Breast epithelium (tissue), 4 donors: ENCODE data around the gene SLC29A2. TPM values are rescaled to one million over a fixed set of nuclear protein-coding genes. Genes with fewer than 3 reads are reported as not detected.
A peak's percentile ranks its signal among the peaks of the same experiment; 100 is the strongest.
"Not testable (repeated sequence)": the region's sequence is repeated elsewhere in the genome, so short reads cannot be mapped to it uniquely, and the experiment has no call there.

ENCODE experiments used
- DNase-seq, 2 donors: peaks; one replicate each; pipeline ENCODE4 v3.0.0-alpha.2; 2019; ENCODE audit warnings: low spot score in 2 of 2
- H3K27ac ChIP-seq, 2 donors: fragments of 200-600 bp; sonication (generic) in 1 of 2; one replicate each; pipeline ENCODE4 v1.5.1; 2016 to 2019; ENCODE audit warnings: mild to moderate bottlenecking in 1 of 2
- H3K27me3 ChIP-seq, 2 donors: fragments of 200-600 bp; sonication (generic) in 1 of 2; one replicate each; pipeline versions ENCODE4 v1.5.1 to v1.6.0; 2017 to 2019; ENCODE audit warnings: control low read depth in 1 of 2, mild to moderate bottlenecking in 1 of 2
- H3K36me3 ChIP-seq: fragments of 200-600 bp; one replicate; pipeline ENCODE4 v1.5.1; 2019
- H3K4me1 ChIP-seq, 2 donors: fragments of 200-600 bp; sonication (generic); one replicate each; pipeline ENCODE4 v1.5.1; 2016 to 2019; ENCODE audit warnings: control low read depth in 1 of 2
- H3K4me3 ChIP-seq, 3 donors: fragments of 200-600 bp; sonication (generic); 1 replicate in 2 of 3; 2 replicates in 1 of 3; pipeline ENCODE4 v1.5.1; 2016 to 2019; ENCODE audit warnings: mild to moderate bottlenecking in 3 of 3, moderate library complexity in 2 of 3
- H3K9me3 ChIP-seq, 2 donors: fragments of 200-600 bp; sonication (generic) in 1 of 2; one replicate each; pipeline ENCODE4 v1.5.1; 2016 to 2019; ENCODE audit warnings: control low read depth in 1 of 2
- POLR2A ChIP-seq: fragments of 450-650 bp; IDR thresholded peaks from one replicate; pipeline ENCODE4 v1.6.1; 2016; ENCODE audit warnings: antibody characterized with exemption, mild to moderate bottlenecking, moderate library complexity
- POLR2AphosphoS5 ChIP-seq, 3 donors: sonication (generic); formaldehyde crosslinking; IDR thresholded peaks; one replicate each; pipeline ENCODE4 v1.6.1; 2017; ENCODE audit warnings: antibody characterized with exemption in 3 of 3
- intact Hi-C: fragments of 100-400 bp; cut with DNase I; formaldehyde crosslinking; loops from one replicate; pipeline ENCODE4 v1.15.1; 2023; ENCODE audit warnings: low total_unique reads
- total RNA-seq, 3 donors: library from RNA; depleted of rRNA; stranded (reverse); fragments of >200 nt; gene quantifications; one replicate each; pipeline ENCODE4 v1.1.0, GENCODE V29; 2016
- TF ChIP-seq, protein P1 (sequence below), 3 donors: fragments of 450-650 bp; IDR thresholded peaks; one replicate each; pipeline ENCODE4 v1.5.1; 2016 to 2017; ENCODE audit warnings: antibody characterized with exemption in 3 of 3, mild to moderate bottlenecking in 3 of 3, moderate library complexity in 3 of 3

SLC29A2 gene
- total RNA-seq, 3 donors from 2014 or later: 4.9 to 7.5 (median 6.4) TPM

DNA sequence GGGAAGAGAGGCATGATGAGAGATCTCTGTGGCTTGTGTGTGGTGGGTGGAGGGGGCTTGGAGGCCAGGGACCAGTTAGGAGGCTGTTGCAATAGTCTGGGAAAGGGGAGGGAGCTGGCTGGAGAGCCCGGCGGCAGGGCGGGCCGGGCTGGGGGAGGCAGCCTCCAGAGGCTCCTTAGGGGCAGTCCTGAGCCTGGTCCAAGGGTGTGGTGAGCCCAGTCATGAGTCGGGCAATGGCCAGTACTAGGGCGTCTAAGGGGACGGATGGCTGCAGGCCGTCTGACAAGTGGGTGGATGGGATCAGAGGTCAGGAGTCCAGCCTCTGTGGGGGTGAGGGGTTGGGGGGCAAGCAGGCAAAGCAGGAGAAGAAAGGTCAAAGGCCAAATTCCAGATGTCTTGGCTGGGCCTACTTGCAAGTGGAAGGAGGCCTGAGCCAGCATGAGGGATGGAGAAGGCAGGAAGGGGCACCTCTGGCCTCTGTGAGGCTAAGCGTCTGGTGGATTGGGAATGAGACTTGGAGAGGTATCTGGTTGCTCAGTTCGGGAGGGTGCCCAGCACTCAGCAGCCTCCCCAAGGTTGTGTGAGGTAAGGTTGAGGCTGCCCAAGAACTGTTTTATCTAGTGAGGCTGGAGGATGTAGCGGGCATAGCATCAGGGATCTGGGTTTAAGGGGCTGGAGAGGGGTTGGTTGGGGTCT is 48.7 kb downstream of the SLC29A2 start:
- Histone ChIP-seq H3K9me3 (no peaks in the 10 kb centered on the region), H3K36me3 (no peaks in the 10 kb centered on the region), H3K27me3 (no peaks in the 10 kb centered on the region), H3K4me1 (peaks cover 6 to 11% of the 10 kb centered on the region in 2 donors), H3K27ac (peak overlapping the region in 1 of 2 donors; percentile 75), H3K4me3 (no peak overlapping the region)
- intact Hi-C loops: no loop called here
- TF ChIP-seq POLR2A: no peak
- TF ChIP-seq, protein P1, sequence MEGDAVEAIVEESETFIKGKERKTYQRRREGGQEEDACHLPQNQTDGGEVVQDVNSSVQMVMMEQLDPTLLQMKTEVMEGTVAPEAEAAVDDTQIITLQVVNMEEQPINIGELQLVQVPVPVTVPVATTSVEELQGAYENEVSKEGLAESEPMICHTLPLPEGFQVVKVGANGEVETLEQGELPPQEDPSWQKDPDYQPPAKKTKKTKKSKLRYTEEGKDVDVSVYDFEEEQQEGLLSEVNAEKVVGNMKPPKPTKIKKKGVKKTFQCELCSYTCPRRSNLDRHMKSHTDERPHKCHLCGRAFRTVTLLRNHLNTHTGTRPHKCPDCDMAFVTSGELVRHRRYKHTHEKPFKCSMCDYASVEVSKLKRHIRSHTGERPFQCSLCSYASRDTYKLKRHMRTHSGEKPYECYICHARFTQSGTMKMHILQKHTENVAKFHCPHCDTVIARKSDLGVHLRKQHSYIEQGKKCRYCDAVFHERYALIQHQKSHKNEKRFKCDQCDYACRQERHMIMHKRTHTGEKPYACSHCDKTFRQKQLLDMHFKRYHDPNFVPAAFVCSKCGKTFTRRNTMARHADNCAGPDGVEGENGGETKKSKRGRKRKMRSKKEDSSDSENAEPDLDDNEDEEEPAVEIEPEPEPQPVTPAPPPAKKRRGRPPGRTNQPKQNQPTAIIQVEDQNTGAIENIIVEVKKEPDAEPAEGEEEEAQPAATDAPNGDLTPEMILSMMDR (IDR thresholded peaks at IDR 0.05): no peak
- TF ChIP-seq POLR2AphosphoS5 (IDR thresholded peaks at IDR 0.05): peak in 1 of 3 donors; percentile 27
- no peak for DNase-seq

DNA sequence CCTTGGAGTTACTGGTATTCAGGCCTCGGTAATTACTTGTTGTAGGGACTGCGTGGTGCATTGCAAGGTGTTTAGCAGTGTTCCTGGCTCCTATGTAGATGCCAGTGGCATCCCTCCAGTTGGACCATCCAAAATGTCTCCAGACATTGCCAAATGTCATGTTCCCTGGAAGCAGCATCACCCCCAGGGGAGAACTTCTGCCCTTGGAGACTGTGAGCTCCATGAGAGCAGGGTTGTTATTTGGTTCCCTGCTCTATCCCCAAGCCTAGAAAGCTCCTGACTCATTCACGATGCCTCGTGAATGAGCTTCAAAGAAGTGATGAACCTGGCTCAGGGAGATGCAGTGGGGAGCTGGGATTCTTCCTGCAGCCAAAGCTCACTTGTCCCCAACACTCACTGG is 50.0 kb downstream of the SLC29A2 start:
- H3K9me3 ChIP-seq: no peaks in the 10 kb centered on the region
- no peaks in the 10 kb centered on the region for H3K36me3 ChIP-seq
- DNase-seq: no peak
- H3K4me3 ChIP-seq: no peak overlapping the region
- H3K4me1 ChIP-seq: peaks cover 11 to 14% of the 10 kb centered on the region in 2 donors
- peaks cover 0 to 1% of the 10 kb centered on the region in 2 donors for H3K27me3 ChIP-seq
- intact Hi-C loops: no loop called here
- peak overlapping the region in 1 of 2 donors; percentile 75 for H3K27ac ChIP-seq
- TF ChIP-seq, protein P1 (IDR thresholded peaks at IDR 0.05): no peak
- TF ChIP-seq POLR2A: no peak

DNA sequence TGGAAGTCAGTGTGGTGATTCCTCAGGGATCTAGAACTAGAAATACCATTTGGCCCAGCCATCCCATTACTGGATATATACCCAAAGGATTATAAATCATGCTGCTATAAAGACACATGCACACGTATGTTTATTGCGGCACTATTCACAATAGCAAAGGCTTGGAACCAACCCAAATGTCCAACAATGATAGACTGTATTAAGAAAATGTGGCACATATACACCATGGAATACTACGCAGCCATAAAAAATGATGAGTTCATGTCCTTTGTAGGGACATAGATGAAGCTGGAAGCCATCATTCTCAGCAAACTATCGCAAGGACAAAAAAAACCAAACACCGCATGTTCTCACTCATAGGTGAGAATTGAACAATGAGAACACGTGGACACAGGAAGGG is 50.8 kb downstream of the SLC29A2 start:
- H3K27me3 ChIP-seq, H3K36me3 ChIP-seq, H3K4me3 ChIP-seq, H3K27ac ChIP-seq, intact Hi-C loops, H3K9me3 ChIP-seq, DNase-seq: not testable (repeated sequence)
- peaks cover 11 to 14% of the 10 kb centered on the region in 2 donors for H3K4me1 ChIP-seq

DNA sequence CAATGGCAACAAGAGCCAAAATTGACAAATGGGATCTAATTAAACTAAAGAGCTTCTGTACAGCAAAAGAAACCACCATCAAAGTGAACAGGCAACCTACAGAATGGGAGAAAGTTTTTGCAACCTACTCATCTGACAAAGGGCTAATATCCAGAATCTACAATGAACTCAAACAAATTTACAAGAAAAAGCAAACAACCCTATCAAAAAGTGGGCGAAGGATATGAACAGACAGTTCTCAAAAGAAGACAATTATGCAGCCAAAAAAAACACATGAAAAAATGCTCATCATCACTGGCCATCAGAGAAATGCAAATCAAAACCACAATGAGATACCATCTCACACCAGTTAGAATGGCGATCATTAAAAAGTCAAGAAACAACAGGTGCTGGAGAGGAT is 51.3 kb downstream of the SLC29A2 start:
- intact Hi-C loops, DNase-seq, H3K36me3 ChIP-seq, H3K27ac ChIP-seq, H3K27me3 ChIP-seq, H3K9me3 ChIP-seq, H3K4me3 ChIP-seq: not testable (repeated sequence)
- H3K4me1 ChIP-seq: peaks cover 11 to 14% of the 10 kb centered on the region in 2 donors

GRCh38 chr11:66318600-66318970 is 53.0 kb downstream of the SLC29A2 start:
- TF ChIP-seq POLR2AphosphoS5 (IDR thresholded peaks at IDR 0.05) (no peak), POLR2A (no peak)
- TF ChIP-seq, protein P1 (IDR thresholded peaks at IDR 0.05): no peak
- no peaks in the 10 kb centered on the region for H3K9me3 ChIP-seq
- no peaks in the 10 kb centered on the region for H3K36me3 ChIP-seq
- no peak overlapping the region for H3K4me3 ChIP-seq
- DNase-seq: no peak
- intact Hi-C loops: no loop called here
- H3K27me3 ChIP-seq: peaks cover 3% of the 10 kb centered on the region in 2 donors
- peak overlapping the region; percentile 33 to 95 for H3K27ac ChIP-seq
- peaks cover 13 to 14% of the 10 kb centered on the region in 2 donors for H3K4me1 ChIP-seq

DNA sequence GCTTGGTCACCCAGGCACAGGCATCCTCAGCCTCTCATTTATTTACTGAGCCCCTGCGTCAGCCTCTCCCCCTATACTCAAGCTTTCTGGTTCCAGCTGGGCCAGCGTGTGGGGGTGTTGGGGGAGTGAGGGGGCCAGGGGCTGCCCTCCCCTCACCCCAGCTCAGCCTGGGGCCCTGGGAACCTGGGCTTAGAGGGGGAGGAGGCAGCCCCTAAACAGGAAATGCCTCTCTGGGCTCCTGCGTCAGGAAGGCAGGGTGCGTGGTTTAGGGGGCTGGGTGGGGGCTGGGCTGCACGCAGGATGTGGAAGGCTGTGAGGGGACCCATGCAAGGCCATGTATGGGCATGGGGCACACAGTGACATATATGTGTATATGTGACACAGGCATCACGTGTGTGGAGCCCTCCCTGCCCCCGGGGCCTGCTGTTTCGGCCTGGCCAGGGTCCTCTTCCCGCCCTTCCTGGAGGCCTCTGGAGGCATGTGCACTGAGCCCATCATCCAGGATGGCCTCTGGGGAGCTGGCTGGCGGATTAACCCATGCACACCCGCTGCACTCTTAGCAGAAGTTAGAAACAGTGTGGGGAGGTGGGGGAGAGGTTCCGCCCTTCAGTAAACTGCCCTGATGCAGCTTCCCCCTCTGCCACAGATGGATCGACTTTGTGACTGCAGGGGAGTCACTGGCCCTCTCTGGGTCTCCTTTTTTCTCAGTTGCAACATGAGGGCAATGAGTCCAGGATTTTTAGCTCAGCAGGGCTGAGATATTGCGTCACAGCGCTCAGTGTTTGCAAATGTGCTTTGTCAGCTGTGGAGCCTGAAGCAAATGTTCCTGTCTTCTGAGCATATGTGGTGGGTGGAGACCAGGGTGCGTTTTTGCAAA is 53.6 kb downstream of the SLC29A2 start:
- no peaks in the 10 kb centered on the region for H3K9me3 ChIP-seq
- peak overlapping the region; percentile 53 to 77 (median 64) for H3K4me3 ChIP-seq
- H3K36me3 ChIP-seq: no peaks in the 10 kb centered on the region
- peaks cover 3% of the 10 kb centered on the region in 2 donors for H3K27me3 ChIP-seq
- intact Hi-C loops: no loop called here
- peaks cover 14 to 16% of the 10 kb centered on the region in 2 donors for H3K4me1 ChIP-seq
- H3K27ac ChIP-seq: peak overlapping the region; percentile 67 to 95
- TF ChIP-seq POLR2AphosphoS5 (IDR thresholded peaks at IDR 0.05): peak in 2 of 3 donors; percentile 34 to 76
- TF ChIP-seq, protein P1 (IDR thresholded peaks at IDR 0.05): no peak
- no peak for DNase-seq
